ENCODE data around the gene POPDC3.

GRCh38 chr6:105223242-105223641 lies 43.4 kb upstream of the POPDC3 start:
- no peak for TF ChIP-seq CTCF (IDR thresholded peaks at IDR 0.05)
- no peak for TF ChIP-seq EZH2 (IDR thresholded peaks at IDR 0.05)
- no peak for TF ChIP-seq EZH2phosphoT487 (IDR thresholded peaks at IDR 0.05)

All from neural progenitor cell (in vitro differentiated cells).